Loucy (cell line): Measurements from ENCODE around the gene DSC1.

Source experiments
- H2AFZ ChIP-seq: fragments of 200-600 bp; sonication (generic); 2 replicates; pipeline ENCODE4 v1.6.0; 2016; ENCODE audit warnings: antibody characterized with exemption, mild to moderate bottlenecking, low read length, moderate library complexity
- H3F3A ChIP-seq: fragments of 200-600 bp; 2 replicates; pipeline ENCODE4 v1.6.0; 2016; ENCODE audit warnings: antibody characterized with exemption, low read depth, mild to moderate bottlenecking
- H3K27me3 ChIP-seq: fragments of 200-600 bp; sonication (generic); 2 replicates; pipeline ENCODE4 v1.6.1; 2014; ENCODE audit warnings: low read length, mild to moderate bottlenecking; ENCODE audit not compliant: insufficient read depth, poor library complexity, severe bottlenecking
- H3K36me3 ChIP-seq: fragments of 200-600 bp; sonication (generic); 2 replicates; pipeline ENCODE4 v1.6.1; 2016; ENCODE audit warnings: low read length; ENCODE audit not compliant: insufficient read depth
- H3K4me1 ChIP-seq: fragments of 200-600 bp; sonication (generic); 2 replicates; pipeline ENCODE4 v1.5.1; 2014; ENCODE audit warnings: low read length, mild to moderate bottlenecking; ENCODE audit not compliant: insufficient read depth, poor library complexity, severe bottlenecking
- H3K4me2 ChIP-seq: fragments of 200-600 bp; sonication (generic); 2 replicates; pipeline ENCODE4 v1.6.0; 2014; ENCODE audit warnings: antibody characterized with exemption, low read length, low read depth, mild to moderate bottlenecking; ENCODE audit not compliant: poor library complexity, severe bottlenecking
- H3K4me3 ChIP-seq: fragments of 200-600 bp; sonication (generic); 2 replicates; pipeline ENCODE4 v1.5.1; 2014; ENCODE audit warnings: low read length, mild to moderate bottlenecking, mixed read lengths; ENCODE audit not compliant: poor library complexity, severe bottlenecking
- H3K79me2 ChIP-seq: fragments of 200-600 bp; sonication (generic); 2 replicates; pipeline ENCODE4 v1.6.1; 2014; ENCODE audit warnings: low read length; ENCODE audit not compliant: insufficient read depth
- H3K9ac ChIP-seq: fragments of 200-600 bp; sonication (generic); 2 replicates; pipeline ENCODE4 v1.6.0; 2014; ENCODE audit warnings: mild to moderate bottlenecking, low read depth, low read length, moderate library complexity; ENCODE audit not compliant: poor library complexity, severe bottlenecking
- H3K9me2 ChIP-seq: fragments of 200-600 bp; sonication (generic); replicated peaks from 2 replicates; pipeline ENCODE4 v1.6.1; 2016; ENCODE audit warnings: low read depth, low read length, mixed read lengths
- H3K9me3 ChIP-seq: fragments of 200-600 bp; sonication (generic); 2 replicates; pipeline ENCODE4 v1.6.1; 2014; ENCODE audit warnings: mild to moderate bottlenecking, antibody characterized with exemption, low read length, low read depth; ENCODE audit not compliant: insufficient read depth
- H4K20me1 ChIP-seq: fragments of 200-600 bp; sonication (generic); 2 replicates; pipeline ENCODE4 v1.6.0; 2014; ENCODE audit warnings: antibody characterized with exemption, low read length, mild to moderate bottlenecking; ENCODE audit not compliant: insufficient read depth, poor library complexity, severe bottlenecking
- CTCF ChIP-seq: fragments of 200-600 bp; sonication (generic); conservative IDR thresholded peaks from 2 replicates; pipeline ENCODE4 v1.5.1; 2014; ENCODE audit warnings: mild to moderate bottlenecking, antibody characterized with exemption, low read length
- EZH2phosphoT487 ChIP-seq: fragments of 200-600 bp; IDR thresholded peaks from 2 replicates; pipeline ENCODE4 v1.6.1; 2018; ENCODE audit warnings: antibody characterized with exemption, mild to moderate bottlenecking, moderate library complexity, borderline replicate concordance

Gene DSC1

DNA sequence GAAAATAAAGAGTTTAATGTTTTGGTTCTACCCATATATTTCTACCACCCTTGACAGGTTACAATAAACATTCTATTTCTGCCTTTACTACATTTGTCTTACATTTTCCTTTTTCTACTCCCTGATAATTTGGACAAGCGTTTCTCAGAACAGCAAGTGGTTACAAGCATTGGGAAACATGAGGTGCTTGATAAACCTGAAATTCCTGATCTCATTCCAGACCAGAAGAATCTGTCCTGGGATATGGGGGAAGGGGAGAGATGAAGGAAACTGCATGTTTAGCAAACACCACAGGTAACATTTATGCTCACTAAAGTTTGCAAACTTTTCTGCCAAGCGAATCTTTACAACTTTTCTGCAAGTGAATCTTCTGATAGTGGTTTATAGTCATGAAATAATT is 28.3 kb upstream of the DSC1 start:
- no peak overlapping the region for H3K4me2 ChIP-seq
- H3K9me3 ChIP-seq = no peaks in the 10 kb centered on the region
- no peaks in the 10 kb centered on the region for H4K20me1 ChIP-seq
- no peaks in the 10 kb centered on the region for H3K79me2 ChIP-seq
- H3K9me2 ChIP-seq = no peaks in the 10 kb centered on the region
- no peak overlapping the region for H2AFZ ChIP-seq
- no peak overlapping the region for H3K9ac ChIP-seq
- no peaks in the 10 kb centered on the region for H3K27me3 ChIP-seq
- H3K4me1 ChIP-seq = no peaks in the 10 kb centered on the region
- H3F3A ChIP-seq = no peaks in the 10 kb centered on the region
- H3K4me3 ChIP-seq = no peak overlapping the region
- no peaks in the 10 kb centered on the region for H3K36me3 ChIP-seq
- TF ChIP-seq EZH2phosphoT487 = no peak
- TF ChIP-seq CTCF = no peak

GRCh38 chr18:31189757-31190156 is 27.1 kb upstream of the DSC1 start:
- no peaks in the 10 kb centered on the region for H3K9me2 ChIP-seq
- no peaks in the 10 kb centered on the region for H4K20me1 ChIP-seq
- no peaks in the 10 kb centered on the region for H3K79me2 ChIP-seq
- H3K4me1 ChIP-seq = no peaks in the 10 kb centered on the region
- no peaks in the 10 kb centered on the region for H3F3A ChIP-seq
- TF ChIP-seq EZH2phosphoT487 (no peak), CTCF (no peak)
- no peaks in the 10 kb centered on the region for H3K9me3 ChIP-seq
- H3K4me2 ChIP-seq = no peak overlapping the region
- no peak overlapping the region for H3K4me3 ChIP-seq
- H3K36me3 ChIP-seq = no peaks in the 10 kb centered on the region
- H2AFZ ChIP-seq = no peak overlapping the region
- H3K9ac ChIP-seq = no peak overlapping the region
- H3K27me3 ChIP-seq = no peaks in the 10 kb centered on the region

DNA sequence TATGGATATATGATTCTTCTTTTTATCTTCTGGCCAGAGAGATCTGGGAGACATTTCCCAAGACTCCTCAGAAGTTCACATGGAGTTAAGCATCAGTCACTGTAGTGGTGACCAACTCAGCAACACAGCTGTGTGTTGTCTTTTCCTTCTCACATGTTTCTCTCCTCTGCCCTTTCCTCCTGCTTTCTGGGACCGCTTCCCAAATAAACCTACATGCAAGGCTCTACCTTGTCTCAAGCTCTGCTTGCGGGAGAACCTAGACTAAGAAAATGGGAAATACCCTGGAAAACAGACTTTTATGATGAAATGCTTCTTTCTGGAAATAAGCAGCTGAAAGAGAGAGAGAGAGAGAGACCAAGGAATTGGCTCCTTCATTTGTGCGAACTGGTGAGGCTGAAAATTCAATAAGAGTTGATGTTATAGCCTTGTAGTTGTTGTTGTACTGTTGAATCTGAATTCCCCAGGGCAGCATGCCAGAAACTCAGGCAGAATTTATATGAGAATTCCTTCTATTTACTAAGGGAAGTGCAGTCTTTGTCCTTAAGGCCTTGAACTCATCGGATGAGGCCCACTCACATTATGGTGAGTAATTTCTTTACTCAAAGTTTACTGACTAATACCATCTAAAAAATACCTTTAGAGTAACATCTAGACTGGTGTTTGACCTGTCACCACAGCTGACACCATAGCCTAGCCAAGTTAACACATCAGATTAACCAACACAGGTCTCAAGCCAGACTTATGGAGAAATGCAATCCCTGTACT is 22.7 kb upstream of the DSC1 start:
- no peak overlapping the region for H3K9ac ChIP-seq
- H3K9me3 ChIP-seq = no peaks in the 10 kb centered on the region
- H2AFZ ChIP-seq = no peak overlapping the region
- no peaks in the 10 kb centered on the region for H4K20me1 ChIP-seq
- no peaks in the 10 kb centered on the region for H3K36me3 ChIP-seq
- H3K4me3 ChIP-seq = no peak overlapping the region
- no peaks in the 10 kb centered on the region for H3K4me1 ChIP-seq
- no peak overlapping the region for H3K4me2 ChIP-seq
- no peaks in the 10 kb centered on the region for H3F3A ChIP-seq
- no peaks in the 10 kb centered on the region for H3K27me3 ChIP-seq
- no peak for TF ChIP-seq CTCF
- no peak for TF ChIP-seq EZH2phosphoT487
- no peaks in the 10 kb centered on the region for H3K79me2 ChIP-seq
- no peaks in the 10 kb centered on the region for H3K9me2 ChIP-seq
